ENCODE results near the gene RXFP4. TPM values are rescaled to one million over a fixed set of nuclear protein-coding genes. Genes with fewer than 3 reads are reported as not detected.
"Not testable (repeated sequence)": the region's sequence is repeated elsewhere in the genome, so short reads cannot be mapped to it uniquely, and the experiment has no call there.

RXFP4 gene
- total and polyA plus RNA-seq, 10 donors: 0.06 to 0.88 TPM; not detected in 8

DNA sequence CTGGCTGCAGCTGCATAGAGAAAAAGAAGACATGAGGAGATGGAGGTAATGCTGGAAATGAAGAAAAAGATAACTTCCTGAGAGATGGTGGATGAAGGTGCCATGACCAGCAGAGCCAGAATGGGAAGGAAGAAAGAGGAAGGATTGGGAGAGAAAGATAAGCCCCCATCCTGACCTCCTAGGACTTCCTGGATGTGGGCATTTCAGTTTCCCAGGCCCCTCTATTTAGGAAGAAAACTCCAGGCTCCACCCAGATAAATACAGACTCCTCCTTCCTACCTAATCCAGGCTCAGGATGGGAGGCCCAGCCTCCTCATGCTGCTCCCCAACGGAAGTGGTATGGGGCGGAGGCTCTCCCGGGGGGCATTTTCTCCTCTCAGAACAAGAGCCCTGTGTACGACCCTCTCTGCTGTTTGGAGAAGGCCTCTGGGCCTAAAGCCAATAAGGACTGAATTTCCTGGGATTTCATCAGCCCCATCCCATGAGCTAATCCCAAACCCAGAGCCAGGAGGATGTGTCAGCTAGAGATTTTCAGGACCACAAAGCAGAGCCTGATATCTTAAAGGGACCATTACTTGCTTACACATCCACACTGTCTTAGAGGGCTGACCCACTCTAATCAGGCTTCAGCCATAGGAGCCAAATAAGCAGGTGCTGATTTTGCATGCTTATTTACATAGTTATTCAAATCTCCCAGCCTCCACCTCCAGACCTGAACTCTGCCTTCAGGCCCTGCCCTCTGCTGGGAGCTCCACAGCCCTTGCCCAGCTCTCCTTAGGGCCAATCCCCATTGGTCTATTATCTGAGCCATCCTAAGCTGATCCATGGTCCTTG lies 42.0 kb downstream of the RXFP4 start:
- H3K4me3 ChIP-seq: no peak overlapping the region
- no peak for DNase-seq
- H3K27me3 ChIP-seq (replicated peaks in 1 of 7): no peaks in the 10 kb centered on the region
- H3K9me3 ChIP-seq: no peaks in the 10 kb centered on the region
- peaks cover 41 to 87% (median 63%) of the 10 kb centered on the region in 6 donors for H3K4me1 ChIP-seq
- TF ChIP-seq POLR2AphosphoS5 (IDR thresholded peaks at IDR 0.05) (peak in 1 of 3 donors; percentile 4), POLR2A (IDR thresholded peaks at IDR 0.05) (no peak)
- TF ChIP-seq, protein P1, sequence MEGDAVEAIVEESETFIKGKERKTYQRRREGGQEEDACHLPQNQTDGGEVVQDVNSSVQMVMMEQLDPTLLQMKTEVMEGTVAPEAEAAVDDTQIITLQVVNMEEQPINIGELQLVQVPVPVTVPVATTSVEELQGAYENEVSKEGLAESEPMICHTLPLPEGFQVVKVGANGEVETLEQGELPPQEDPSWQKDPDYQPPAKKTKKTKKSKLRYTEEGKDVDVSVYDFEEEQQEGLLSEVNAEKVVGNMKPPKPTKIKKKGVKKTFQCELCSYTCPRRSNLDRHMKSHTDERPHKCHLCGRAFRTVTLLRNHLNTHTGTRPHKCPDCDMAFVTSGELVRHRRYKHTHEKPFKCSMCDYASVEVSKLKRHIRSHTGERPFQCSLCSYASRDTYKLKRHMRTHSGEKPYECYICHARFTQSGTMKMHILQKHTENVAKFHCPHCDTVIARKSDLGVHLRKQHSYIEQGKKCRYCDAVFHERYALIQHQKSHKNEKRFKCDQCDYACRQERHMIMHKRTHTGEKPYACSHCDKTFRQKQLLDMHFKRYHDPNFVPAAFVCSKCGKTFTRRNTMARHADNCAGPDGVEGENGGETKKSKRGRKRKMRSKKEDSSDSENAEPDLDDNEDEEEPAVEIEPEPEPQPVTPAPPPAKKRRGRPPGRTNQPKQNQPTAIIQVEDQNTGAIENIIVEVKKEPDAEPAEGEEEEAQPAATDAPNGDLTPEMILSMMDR (IDR thresholded peaks at IDR 0.05 in 8 of 11, conservative IDR thresholded peaks at IDR 0.05 in 3 of 11): peak in 6 of 11 experiments; percentile 16 to 28 (median 20)
- WGBS, 5 donors: 18 to 45% (median 34%) methylated on average over 4 of the region's 4 CpGs
- intact Hi-C loops (cut with DNase I; ENCODE audit: low total_unique reads): loop anchor here (5.0 kb wide), 1 partner anchor 41 kb away; the partner anchor contains the start of gene RXFP4
- peaks cover 0 to 17% (median 0%) of the 10 kb centered on the region in 6 donors for H3K36me3 ChIP-seq
- peak overlapping the region in 7 of 8 donors; percentile 46 to 99 (median 98) for H3K27ac ChIP-seq

DNA sequence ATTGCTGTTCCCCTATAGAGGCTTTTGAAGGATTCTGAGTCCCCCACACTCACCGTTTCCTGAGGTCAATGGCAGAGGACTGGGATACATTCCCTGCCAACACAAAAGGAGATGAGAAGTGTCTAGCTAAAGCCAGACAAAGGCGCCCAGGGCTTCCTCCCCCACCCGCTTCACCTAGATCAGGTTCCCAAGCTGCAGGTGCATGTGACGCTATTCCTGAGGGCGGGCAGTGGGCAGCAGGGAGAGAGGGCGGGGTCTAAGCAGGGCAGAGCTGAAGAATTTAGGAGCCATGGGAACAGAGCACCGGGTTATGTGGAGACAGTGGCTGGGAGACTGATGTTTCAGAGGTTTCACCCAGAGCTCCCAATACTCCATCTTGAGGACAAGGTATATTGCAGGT lies 42.9 kb downstream of the RXFP4 start:
- peaks cover 37 to 87% (median 63%) of the 10 kb centered on the region in 6 donors for H3K4me1 ChIP-seq
- intact Hi-C loops (cut with DNase I; ENCODE audit: low total_unique reads): loop anchor here (5.0 kb wide), 1 partner anchor 42 kb away; the partner anchor contains the start of gene RXFP4
- peaks cover 0 to 17% (median 0%) of the 10 kb centered on the region in 6 donors for H3K36me3 ChIP-seq

GRCh38 chr1:155984903-155985645 lies 43.6 kb downstream of the RXFP4 start:
- WGBS, 5 donors: 76 to 86% (median 80%) methylated on average over 11 of the region's 11 CpGs
- peak overlapping the region in 4 of 8 donors; percentile 96 to 99 (median 99) for H3K27ac ChIP-seq
- not testable (repeated sequence) for DNase-seq; H3K27me3 ChIP-seq (replicated peaks in 1 of 7); H3K4me3 ChIP-seq; H3K9me3 ChIP-seq
- peaks cover 35 to 87% (median 63%) of the 10 kb centered on the region in 6 donors for H3K4me1 ChIP-seq
- peaks cover 0 to 17% (median 0%) of the 10 kb centered on the region in 6 donors for H3K36me3 ChIP-seq
- intact Hi-C loops (cut with DNase I; ENCODE audit: low total_unique reads): loop anchor here (5.0 kb wide), 1 partner anchor 43 kb away; the partner anchor contains the start of gene RXFP4

More for the DNA sequence above, 42.9 kb downstream of the RXFP4 start:
- TF ChIP-seq, protein P1 (IDR thresholded peaks at IDR 0.05 in 8 of 11, conservative IDR thresholded peaks at IDR 0.05 in 3 of 11): no peak
- TF ChIP-seq POLR2AphosphoS5 (IDR thresholded peaks at IDR 0.05): no peak
- TF ChIP-seq POLR2A (IDR thresholded peaks at IDR 0.05): no peak
- 78 to 95% (median 89%) methylated on average over 7 of the region's 7 CpGs for WGBS, 5 donors
- peak overlapping the region in 6 of 8 donors; percentile 46 to 99 (median 98) for H3K27ac ChIP-seq
- no peak overlapping the region for H3K4me3 ChIP-seq
- H3K27me3 ChIP-seq (replicated peaks in 1 of 7): no peaks in the 10 kb centered on the region
- DNase-seq: no peak
- no peaks in the 10 kb centered on the region for H3K9me3 ChIP-seq

GRCh38 chr1:155989242-155990004 lies 48.0 kb downstream of the RXFP4 start:
- intact Hi-C loops (cut with DNase I; ENCODE audit: low total_unique reads): loop anchor here (2.0 kb wide), 1 partner anchor 53 kb away; no protein-coding TSS in a partner anchor
- 12 to 42% (median 25%) methylated on average over 4 to 9 of the region's 9 CpGs for WGBS, 5 donors
- H3K4me3 ChIP-seq: peak overlapping the region; percentile 12 to 65 (median 30)
- H3K36me3 ChIP-seq: no peaks in the 10 kb centered on the region
- TF ChIP-seq POLR2AphosphoS5 (IDR thresholded peaks at IDR 0.05): peak; percentile 82 to 89 (median 83)
- TF ChIP-seq, protein P1 (IDR thresholded peaks at IDR 0.05 in 8 of 11, conservative IDR thresholded peaks at IDR 0.05 in 3 of 11): peak; percentile 97 to 100 (median 99)
- TF ChIP-seq POLR2A (IDR thresholded peaks at IDR 0.05): no peak
- H3K9me3 ChIP-seq: no peaks in the 10 kb centered on the region
- peak overlapping the region in 7 of 8 donors; percentile 47 to 87 (median 70) for H3K27ac ChIP-seq
- H3K4me1 ChIP-seq: peaks cover 9 to 61% (median 28%) of the 10 kb centered on the region in 6 donors
- DNase-seq: peak; percentile 94
- H3K27me3 ChIP-seq (replicated peaks in 1 of 7): no peaks in the 10 kb centered on the region
